HepG2 (cell line): ENCODE measurements around the gene ODAD4. TPM values are rescaled to one million over a fixed set of nuclear protein-coding genes. Genes with fewer than 3 reads are reported as not detected.

ENCODE experiments used
- ARNTL ChIP-seq: sonication (generic); formaldehyde crosslinking; IDR thresholded peaks from 2 replicates; pipeline ENCODE4 v1.4.0; 2020; ENCODE audit warnings: mild to moderate bottlenecking, missing genetic modification reagents
- ATAD3A ChIP-seq: sonication (generic); formaldehyde crosslinking; IDR thresholded peaks from 2 replicates; pipeline ENCODE4 v1.4.0; 2020; ENCODE audit warnings: missing genetic modification reagents
- FOSL1 ChIP-seq: sonication (generic); formaldehyde crosslinking; IDR thresholded peaks from 2 replicates; pipeline ENCODE4 v1.9.0; 2021; ENCODE audit warnings: missing genetic modification reagents, borderline replicate concordance
- FOXO1 ChIP-seq: sonication (generic); formaldehyde crosslinking; IDR thresholded peaks from 2 replicates; pipeline ENCODE4 v1.4.0; 2020; ENCODE audit warnings: missing genetic modification reagents
- GATAD1 ChIP-seq: IDR thresholded peaks from 2 replicates; pipeline ENCODE4 v1.6.1; 2016; ENCODE audit warnings: missing genetic modification reagents, missing compliant biosample characterization
- IRF9 ChIP-seq: sonication (generic); formaldehyde crosslinking; IDR thresholded peaks from 2 replicates; pipeline ENCODE4 v1.8.0; 2022; ENCODE audit warnings: missing genetic modification reagents, mild to moderate bottlenecking, borderline replicate concordance
- KLF13 ChIP-seq: sonication (generic); formaldehyde crosslinking; IDR thresholded peaks from 2 replicates; pipeline ENCODE4 v1.4.0; 2020; ENCODE audit warnings: mild to moderate bottlenecking, missing genetic modification reagents
- NR1H2 ChIP-seq: sonication (generic); formaldehyde crosslinking; IDR thresholded peaks from 2 replicates; pipeline ENCODE4 v1.8.1; 2022; ENCODE audit warnings: low read depth, missing genetic modification reagents, borderline replicate concordance
- PAF1 ChIP-seq: IDR thresholded peaks from 2 replicates; pipeline ENCODE4 v1.6.1; 2016; ENCODE audit warnings: missing genetic modification reagents, missing compliant biosample characterization
- PCBP2 ChIP-seq: fragments of 200-400 bp; formaldehyde crosslinking; optimal IDR thresholded peaks from 2 replicates; pipeline ENCODE3; 2018; ENCODE audit warnings: low read length, low read depth; ENCODE audit not compliant: poor library complexity, severe bottlenecking
- PHF8 ChIP-seq: sonication (generic); formaldehyde crosslinking; IDR thresholded peaks from 2 replicates; pipeline ENCODE4 v1.5.0; 2020; ENCODE audit warnings: missing genetic modification reagents
- PRPF4 ChIP-seq: fragments of 200-400 bp; formaldehyde crosslinking; IDR thresholded peaks from 2 replicates; pipeline ENCODE4 v1.6.1; 2016; ENCODE audit warnings: low read length, low read depth; ENCODE audit not compliant: poor library complexity, severe bottlenecking
- RBFOX2 ChIP-seq: fragments of 200-400 bp; formaldehyde crosslinking; IDR thresholded peaks from 2 replicates; pipeline ENCODE4 v1.6.1; 2017; ENCODE audit warnings: low read depth, mild to moderate bottlenecking, low read length
- RFXAP ChIP-seq: sonication (generic); formaldehyde crosslinking; IDR thresholded peaks from 2 replicates; pipeline ENCODE4 v1.4.0; 2020; ENCODE audit warnings: missing genetic modification reagents, borderline replicate concordance
- SMARCC2 ChIP-seq: fragments of 450-650 bp; IDR thresholded peaks from 2 replicates; pipeline ENCODE4 v1.6.1; 2017; ENCODE audit warnings: antibody characterized with exemption, mild to moderate bottlenecking
- TMF1 ChIP-seq: sonication (generic); formaldehyde crosslinking; IDR thresholded peaks from 2 replicates; pipeline ENCODE4 v1.8.1; 2022; ENCODE audit warnings: low read depth, missing genetic modification reagents
- ZMYM2 ChIP-seq: sonication (generic); formaldehyde crosslinking; IDR thresholded peaks from 2 replicates; pipeline ENCODE4 v1.8.0; 2022; ENCODE audit warnings: mild to moderate bottlenecking, missing genetic modification reagents
- ZNF124 ChIP-seq: sonication (generic); formaldehyde crosslinking; IDR thresholded peaks from 2 replicates; pipeline ENCODE4 v1.4.0; 2020; ENCODE audit warnings: missing genetic modification reagents
- ZNF17 ChIP-seq: sonication (generic); formaldehyde crosslinking; IDR thresholded peaks from 2 replicates; pipeline ENCODE4 v1.5.0; 2020; ENCODE audit warnings: mild to moderate bottlenecking, missing genetic modification reagents
- ZNF30 ChIP-seq: sonication (generic); formaldehyde crosslinking; IDR thresholded peaks from 2 replicates; pipeline ENCODE4 v1.5.0; 2020; ENCODE audit warnings: mild to moderate bottlenecking, missing genetic modification reagents
- ZNF362 ChIP-seq: sonication (generic); formaldehyde crosslinking; IDR thresholded peaks from 2 replicates; pipeline ENCODE4 v1.4.0; 2020; ENCODE audit warnings: missing genetic modification reagents, mild to moderate bottlenecking, borderline replicate concordance
- ZNF547 ChIP-seq: sonication (generic); formaldehyde crosslinking; IDR thresholded peaks from 2 replicates; pipeline ENCODE4 v1.5.1; 2020; ENCODE audit warnings: mild to moderate bottlenecking, missing genetic modification reagents
- ZNF607 ChIP-seq: sonication (generic); formaldehyde crosslinking; IDR thresholded peaks from 2 replicates; pipeline ENCODE4 v1.5.1; 2020; ENCODE audit warnings: missing genetic modification reagents, mild to moderate bottlenecking, borderline replicate concordance
- ZNF672 ChIP-seq: sonication (generic); formaldehyde crosslinking; IDR thresholded peaks from 2 replicates; pipeline ENCODE4 v1.8.1; 2022; ENCODE audit warnings: missing genetic modification reagents
- ZNF749 ChIP-seq: sonication (generic); formaldehyde crosslinking; IDR thresholded peaks from 2 replicates; pipeline ENCODE4 v1.8.0; 2022; ENCODE audit warnings: mild to moderate bottlenecking, missing genetic modification reagents, moderate library complexity, borderline replicate concordance
- ZNF776 ChIP-seq: sonication (generic); formaldehyde crosslinking; IDR thresholded peaks from 2 replicates; pipeline ENCODE4 v1.4.0; 2020; ENCODE audit warnings: mild to moderate bottlenecking, missing genetic modification reagents
- polyA plus RNA-seq, 8 experiments: library from polyadenylated mRNA; depleted of rRNA in 3 of 8; stranded (reverse) in 7 of 8; unstranded in 1 of 8; fragments of >200 nt; fragmentation: Illumina TruSeq in 4 of 8; extraction: Trizol in 4 of 8; gene quantifications; 2 replicates each; pipeline versions ENCODE4 v1.2.1 to v1.2.3, GENCODE V29; 2011 to 2016; ENCODE audit warnings: low read depth in 4 of 8, missing spikeins in 1 of 8, mixed read lengths in 1 of 8; ENCODE audit not compliant: insufficient read depth in 1 of 8
- total RNA-seq, 5 experiments: library from RNA; depleted of rRNA; stranded (reverse); fragments of >200 nt; fragmentation: Illumina TruSeq; extraction: Trizol; gene quantifications; 2 replicates each; pipeline ENCODE4 v1.2.3, GENCODE V29; 2016; ENCODE audit warnings: low read depth in 1 of 5

ODAD4 gene
- total and polyA plus RNA-seq, 2 of the 13 experiments (the other 11 are each of a cell fraction or from before 2014, with no cell fraction given), result 0.48 to 0.53 TPM

- no peak for TF ChIP-seq PRPF4
- no peak for TF ChIP-seq PAF1 (CRISPR knock-in tag)
- TF ChIP-seq IRF9 (CRISPR knock-in tag), result 0 out of 2 replicates have a peak, but pooled peaks have one; percentile 14
- no peak for TF ChIP-seq NR1H2 (CRISPR knock-in tag)
- peak; percentile 79; the same call in 1 of the 2 replicates for TF ChIP-seq RFXAP
- TF ChIP-seq ZNF776, result no peak; the same call in 1 of the 2 replicates
- TF ChIP-seq KLF13 (CRISPR knock-in tag), result no peak
- no peak; the same call in 1 of the 2 replicates for TF ChIP-seq PHF8 (CRISPR knock-in tag)
- TF ChIP-seq RBFOX2, result no peak
- TF ChIP-seq ZNF672 (CRISPR knock-in tag), result no peak
- TF ChIP-seq ZNF17 (CRISPR knock-in tag), result no peak
- TF ChIP-seq GATAD1 (CRISPR knock-in tag), result peak; percentile 72
- TF ChIP-seq ZNF547, result peak; percentile 83
- TF ChIP-seq ZNF607 (CRISPR knock-in tag), result no peak; the same call in 1 of the 2 replicates
- TF ChIP-seq ZNF30, result no peak
- TF ChIP-seq FOXO1 (CRISPR knock-in tag), result peak; percentile 61
- TF ChIP-seq SMARCC2, result no peak
- TF ChIP-seq ZNF124 (CRISPR knock-in tag), result peak; percentile 92
- TF ChIP-seq ZNF749 (CRISPR knock-in tag), result no peak
- peak; percentile 100 for TF ChIP-seq ZMYM2
- TF ChIP-seq FOSL1 (CRISPR knock-in tag), result no peak
- TF ChIP-seq ARNTL, result peak; percentile 78
- no peak; the same call in 1 of the 2 replicates for TF ChIP-seq ZNF362 (CRISPR knock-in tag)
- no peak for TF ChIP-seq TMF1 (CRISPR knock-in tag)
- no peak for TF ChIP-seq ATAD3A (CRISPR knock-in tag)
- no peak for TF ChIP-seq PCBP2
Observed at GRCh38 chr17:41907633-41908539, 22.5 kb upstream of the ODAD4 start (continued).
